Panc1 (cell line): ENCODE results near the gene VASN. TPM values are rescaled to one million over a fixed set of nuclear protein-coding genes. Genes with fewer than 3 reads are reported as not detected.

Source experiments
- ATAC-seq: fragments of 200-7000 bp; cut with Tn5 transposase; 2 replicates; pipeline ENCODE4 v1.9.1; 2020; ENCODE audit warnings: mild to moderate bottlenecking, moderate library complexity
- BruUV-seq: library from RNA; stranded (reverse); fragments of 400-500 nt; replicated peaks from 2 replicates; lab custom pipeline; 2021; lab: Mats Ljungman, UMichigan
- CTCF ChIA-PET: fragments of 300-600 bp; sonication (Branson Sonifier 250); formaldehyde crosslinking; loops from one replicate; lab custom pipeline; 2022; ENCODE audit warnings: antibody characterized with exemption; lab: Charles Lee
- POLR2A ChIA-PET: fragments of 300-600 bp; sonication (Branson Sonifier 250); formaldehyde crosslinking; loops from one replicate; lab custom pipeline; 2022; ENCODE audit warnings: antibody characterized with exemption; lab: Charles Lee
- DNase-seq: peaks from one replicate; pipeline ENCODE4 v3.0.0-alpha.2; 2010; ENCODE audit warnings: low read depth, low spot score
- H3K27ac ChIP-seq: 2 replicates; pipeline ENCODE4 v1.5.1; 2011; ENCODE audit warnings: mild to moderate bottlenecking, low read length, inconsistent platforms
- H3K27me3 ChIP-seq: fragments of 200-500 bp; sonication (Bioruptor generic); 2 replicates; pipeline ENCODE4 v1.6.0; 2014; ENCODE audit warnings: low read length, inconsistent platforms; ENCODE audit not compliant: control insufficient read depth, insufficient read depth
- H3K36me3 ChIP-seq: fragments of 200-500 bp; sonication (Bioruptor generic); 2 replicates; pipeline ENCODE4 v1.5.1; 2014; ENCODE audit warnings: inconsistent platforms, mild to moderate bottlenecking, low read length, moderate library complexity; ENCODE audit not compliant: control insufficient read depth, insufficient read depth
- H3K4me1 ChIP-seq: 2 replicates; pipeline ENCODE4 v1.5.1; 2011; ENCODE audit warnings: inconsistent platforms, mild to moderate bottlenecking, low read length, moderate library complexity; ENCODE audit not compliant: control insufficient read depth, insufficient read depth
- H3K4me3 ChIP-seq, 2 experiments: 2 replicates each; pipeline ENCODE4 v1.5.1; 2011 to 2012; ENCODE audit warnings: low read depth in 2 of 2, low read length in 2 of 2, mild to moderate bottlenecking in 2 of 2, inconsistent platforms in 1 of 2, moderate library complexity in 1 of 2
- H3K9me3 ChIP-seq: fragments of 200-500 bp; sonication (Bioruptor generic); 2 replicates; pipeline ENCODE4 v1.5.1; 2014; ENCODE audit warnings: low read depth, mild to moderate bottlenecking, inconsistent platforms, low read length, moderate library complexity; ENCODE audit not compliant: control insufficient read depth, insufficient read depth
- POLR2AphosphoS5 ChIP-seq: IDR thresholded peaks from 2 replicates; pipeline ENCODE4 v1.6.1; 2012; ENCODE audit warnings: mild to moderate bottlenecking, low read depth, low read length, moderate library complexity
- REST ChIP-seq, 2 experiments: IDR thresholded peaks; 2 replicates each; pipeline ENCODE4 v1.6.1; 2011 to 2012; ENCODE audit warnings: low read depth in 2 of 2, control low read depth in 1 of 2, low read length in 1 of 2, mild to moderate bottlenecking in 1 of 2, moderate library complexity in 1 of 2; ENCODE audit not compliant: insufficient read depth in 1 of 2
- SIN3A ChIP-seq: IDR thresholded peaks from 2 replicates; pipeline ENCODE4 v1.6.1; 2012; ENCODE audit warnings: low read depth, mild to moderate bottlenecking, low read length, moderate library complexity, borderline replicate concordance; ENCODE audit not compliant: insufficient read depth
- TCF7L2 ChIP-seq: IDR thresholded peaks from 2 replicates; pipeline ENCODE4 v1.6.1; 2011; ENCODE audit warnings: mild to moderate bottlenecking, low read depth, low read length, inconsistent platforms
- in situ Hi-C: cut with HindIII; loops from 2 replicates; pipeline ENCODE4 v1.10.0; 2016; ENCODE audit warnings: low sequenced_read_pairs, low pct_unique_long_range_greater_than_20kb
- intact Hi-C: fragments of 100-400 bp; cut with micrococcal nuclease; formaldehyde crosslinking; loops from one replicate; pipeline ENCODE4 v1.10.0; 2022; ENCODE audit not compliant: unreplicated experiment
- total RNA-seq: library from RNA; stranded (reverse); gene quantifications from one replicate; pipeline ENCODE4 v1.2.1, GENCODE V29; 2021; ENCODE audit not compliant: unreplicated experiment
- TF ChIP-seq, protein P1 (sequence below): fragments of 450-650 bp; IDR thresholded peaks from 2 replicates; pipeline ENCODE4 v1.5.1; 2017; ENCODE audit warnings: mild to moderate bottlenecking

Gene VASN
- total RNA-seq, 1 experiment from 2014 or later = 33.5 TPM

- ATAC-seq (no peak), DNase-seq (no peak)
- ChIA-PET POLR2A (no interaction called here), CTCF (no interaction called here)
- BruUV-seq = no TSS peak
- intact Hi-C loops (no loop called here), in situ Hi-C loops (no loop called here)
- no peak for TF ChIP-seq TCF7L2
- no peak for TF ChIP-seq POLR2AphosphoS5
- TF ChIP-seq REST (IDR thresholded peaks at IDR 0.05; ENCODE audit: insufficient read depth in 1 of 2, low read depth in 2 of 2, low read length in 1 of 2) = no peak
- no peak for TF ChIP-seq SIN3A
- TF ChIP-seq, protein P1, sequence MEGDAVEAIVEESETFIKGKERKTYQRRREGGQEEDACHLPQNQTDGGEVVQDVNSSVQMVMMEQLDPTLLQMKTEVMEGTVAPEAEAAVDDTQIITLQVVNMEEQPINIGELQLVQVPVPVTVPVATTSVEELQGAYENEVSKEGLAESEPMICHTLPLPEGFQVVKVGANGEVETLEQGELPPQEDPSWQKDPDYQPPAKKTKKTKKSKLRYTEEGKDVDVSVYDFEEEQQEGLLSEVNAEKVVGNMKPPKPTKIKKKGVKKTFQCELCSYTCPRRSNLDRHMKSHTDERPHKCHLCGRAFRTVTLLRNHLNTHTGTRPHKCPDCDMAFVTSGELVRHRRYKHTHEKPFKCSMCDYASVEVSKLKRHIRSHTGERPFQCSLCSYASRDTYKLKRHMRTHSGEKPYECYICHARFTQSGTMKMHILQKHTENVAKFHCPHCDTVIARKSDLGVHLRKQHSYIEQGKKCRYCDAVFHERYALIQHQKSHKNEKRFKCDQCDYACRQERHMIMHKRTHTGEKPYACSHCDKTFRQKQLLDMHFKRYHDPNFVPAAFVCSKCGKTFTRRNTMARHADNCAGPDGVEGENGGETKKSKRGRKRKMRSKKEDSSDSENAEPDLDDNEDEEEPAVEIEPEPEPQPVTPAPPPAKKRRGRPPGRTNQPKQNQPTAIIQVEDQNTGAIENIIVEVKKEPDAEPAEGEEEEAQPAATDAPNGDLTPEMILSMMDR = no peak
- Histone ChIP-seq H3K36me3 (no peaks in the 10 kb centered on the region), H3K4me1 (peaks cover 51% of the 10 kb centered on the region), H3K9me3 (no peaks in the 10 kb centered on the region), H3K27me3 (no peaks in the 10 kb centered on the region), H3K27ac (no peak overlapping the region), H3K4me3 (no peak overlapping the region)
These were observed 24.6 kb upstream of the VASN start for GRCh38 chr16:4347010-4347409.

DNA sequence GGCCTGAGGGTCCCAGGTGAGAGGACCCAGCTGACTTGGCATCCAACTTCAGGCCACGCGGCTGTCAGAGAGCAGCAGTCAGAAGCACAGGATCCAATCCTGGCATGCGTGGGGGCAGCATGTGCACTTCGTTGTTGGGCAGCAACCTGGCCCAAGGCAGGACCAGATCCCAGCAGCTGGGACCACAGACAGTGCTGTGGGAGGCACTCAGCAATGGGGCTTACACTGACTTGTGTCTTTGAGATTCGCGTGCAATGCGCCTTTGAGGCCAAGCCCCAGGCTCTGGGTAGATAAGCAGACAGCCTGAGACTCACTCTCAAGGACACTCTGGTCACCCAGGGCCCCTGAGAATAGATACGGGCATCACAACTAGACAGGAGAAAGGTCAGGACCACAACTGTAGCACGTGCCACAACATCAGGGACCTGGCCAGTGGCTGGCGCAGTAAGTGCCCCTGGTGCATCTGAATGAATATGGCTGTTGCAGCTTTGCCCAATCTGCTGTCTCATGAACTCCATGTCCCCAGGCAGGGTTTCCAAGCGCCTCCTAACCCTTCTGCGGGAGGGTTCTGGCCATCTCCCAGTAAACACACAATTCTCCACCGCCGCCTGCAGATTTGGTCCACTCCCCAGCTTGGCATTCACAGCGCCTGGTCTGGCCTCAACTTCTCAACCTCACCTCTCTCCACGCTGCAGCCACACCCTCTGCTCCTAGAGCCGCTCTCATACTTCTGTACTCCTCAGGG lies 23.7 kb upstream of the VASN start:
- intact Hi-C loops = no loop called here
- TSS peak; percentile 56 for BruUV-seq
- CTCF ChIA-PET = interaction anchor here (1.3 kb wide), 1 partner anchor 54 kb away, joined by 5 read pairs; no protein-coding TSS in a partner anchor
- ATAC-seq = no peak
- no peaks in the 10 kb centered on the region for H3K36me3 ChIP-seq
- peak overlapping the region; percentile 48; the same call in 1 of the 2 replicates for H3K27ac ChIP-seq
- H3K9me3 ChIP-seq = no peaks in the 10 kb centered on the region
- POLR2A ChIA-PET = no interaction called here
- H3K4me3 ChIP-seq = no peak overlapping the region
- peaks cover 50% of the 10 kb centered on the region for H3K4me1 ChIP-seq
- in situ Hi-C loops = no loop called here
- no peak for TF ChIP-seq POLR2AphosphoS5
- no peak for TF ChIP-seq SIN3A
- TF ChIP-seq, protein P1 = no peak
- no peak for TF ChIP-seq TCF7L2
- TF ChIP-seq REST (IDR thresholded peaks at IDR 0.05; ENCODE audit: insufficient read depth in 1 of 2, low read depth in 2 of 2, low read length in 1 of 2) = no peak
- DNase-seq = no peak
- no peaks in the 10 kb centered on the region for H3K27me3 ChIP-seq
